Measurements from ENCODE around the gene PCIF1.
"Not testable (repeated sequence)": the region's sequence is repeated elsewhere in the genome, so short reads cannot be mapped to it uniquely, and the experiment has no call there.

Gene PCIF1

GRCh38 chr20:45994761-45995493, 60.4 kb downstream of the PCIF1 start:
- no peak for DNase-seq (ENCODE audit: low read depth)

DNA sequence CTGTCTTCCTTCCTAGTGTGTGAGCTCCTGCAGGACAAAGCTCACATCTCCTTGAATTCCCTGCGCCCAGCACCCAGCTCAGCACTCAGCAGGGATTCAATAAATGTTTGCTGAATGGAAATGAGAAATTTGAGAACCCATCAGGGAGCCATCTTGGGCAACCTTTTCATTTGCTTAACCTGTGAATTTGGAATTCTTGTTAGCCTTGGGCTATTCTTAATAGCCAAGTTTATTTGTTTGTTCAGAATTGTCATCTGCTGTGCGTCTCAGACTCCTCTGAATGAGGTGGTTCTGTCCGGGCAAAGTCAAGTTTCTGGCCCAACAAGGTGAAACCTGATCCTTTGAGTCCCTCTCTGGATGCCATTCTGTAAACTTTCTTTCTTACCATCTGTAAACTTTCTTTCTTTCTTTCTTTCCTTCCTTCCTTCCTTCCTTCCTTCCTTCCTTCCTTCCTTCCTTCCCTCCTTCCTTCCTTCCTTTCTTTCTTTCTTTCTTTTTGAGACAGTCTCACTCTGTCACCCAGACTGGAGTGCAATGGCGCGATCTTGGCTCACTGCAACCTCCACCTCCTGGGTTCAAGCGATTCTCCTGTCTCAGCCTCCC, 61.1 kb downstream of the PCIF1 start:
- not testable (repeated sequence) for DNase-seq (ENCODE audit: low read depth)

GRCh38 chr20:45997187-45997586, 62.7 kb downstream of the PCIF1 start:
- DNase-seq (ENCODE audit: low read depth), result no peak

All from ELR (cell line).